ENCODE results near the gene TMEM239.

Gene TMEM239

DNA sequence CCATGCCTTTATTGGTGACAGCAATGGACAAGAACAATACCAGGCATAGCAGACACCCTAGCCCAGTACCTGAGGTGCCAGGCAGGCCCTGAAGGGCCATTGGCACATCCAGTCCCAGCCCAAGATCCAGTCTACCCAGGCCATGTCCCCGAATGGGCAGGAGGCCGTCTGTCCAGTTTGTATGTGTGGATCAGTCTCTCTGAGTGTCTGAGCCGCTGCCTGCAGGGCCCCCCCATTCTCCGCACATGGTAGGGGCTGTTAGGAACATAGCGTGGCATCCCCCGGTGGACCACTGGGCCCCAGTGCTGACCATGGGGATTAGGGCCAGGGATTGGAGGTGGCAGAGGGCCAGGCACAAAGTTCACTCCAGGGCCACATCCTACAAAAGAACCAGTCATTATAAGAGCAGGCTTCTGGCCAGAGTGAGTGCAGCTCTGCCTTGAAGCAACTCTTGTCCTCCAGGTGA lies 19.2 kb downstream of the TMEM239 start:
- Histone ChIP-seq H3K4me3 (ENCODE audit: low read length, poor library complexity, severe bottlenecking) (no peak overlapping the region), H3F3A (ENCODE audit: low read depth) (no peaks in the 10 kb centered on the region), H3K79me2 (ENCODE audit: insufficient read depth, low read length) (peaks cover 13% of the 10 kb centered on the region; the same call in 1 of the 2 replicates), H3K4me1 (ENCODE audit: insufficient read depth, low read length, poor library complexity, severe bottlenecking) (peaks cover 9% of the 10 kb centered on the region), H3K9me2 (replicated peaks; ENCODE audit: low read depth, low read length) (no peaks in the 10 kb centered on the region), H3K9ac (ENCODE audit: low read depth, low read length, poor library complexity, severe bottlenecking) (no peak overlapping the region), H3K27me3 (ENCODE audit: insufficient read depth, low read length, poor library complexity, severe bottlenecking) (no peaks in the 10 kb centered on the region), H3K36me3 (ENCODE audit: insufficient read depth, low read length) (no peaks in the 10 kb centered on the region), H3K4me2 (ENCODE audit: low read depth, low read length, poor library complexity, severe bottlenecking) (no peak overlapping the region), H2AFZ (ENCODE audit: low read length) (no peak overlapping the region), H3K9me3 (ENCODE audit: insufficient read depth, low read depth, low read length) (no peaks in the 10 kb centered on the region), H4K20me1 (ENCODE audit: insufficient read depth, low read length, poor library complexity, severe bottlenecking) (no peaks in the 10 kb centered on the region)
- TF ChIP-seq EZH2phosphoT487 (IDR thresholded peaks at IDR 0.05; ENCODE audit: borderline replicate concordance), result no peak

DNA sequence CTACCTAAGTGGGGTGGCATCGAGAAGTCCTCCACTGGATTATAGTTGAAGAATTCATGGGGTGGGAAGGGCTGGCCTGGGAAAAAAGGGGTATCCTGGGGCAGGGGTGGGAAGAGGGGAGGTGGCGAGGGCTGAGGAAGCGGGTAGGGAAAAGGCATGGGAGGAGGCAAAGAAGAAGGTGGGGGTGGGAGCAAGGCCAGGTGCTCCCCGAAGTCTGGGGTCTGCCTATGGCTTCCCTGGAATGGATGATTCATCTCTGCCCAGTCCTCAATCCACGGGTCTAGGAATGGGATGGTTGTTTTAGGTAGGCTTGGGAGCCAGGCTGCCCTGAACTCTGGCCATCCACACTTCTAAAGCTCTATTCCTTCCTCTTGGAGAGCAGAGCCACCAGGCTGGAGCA lies 19.9 kb downstream of the TMEM239 start:
- TF ChIP-seq, protein P1, sequence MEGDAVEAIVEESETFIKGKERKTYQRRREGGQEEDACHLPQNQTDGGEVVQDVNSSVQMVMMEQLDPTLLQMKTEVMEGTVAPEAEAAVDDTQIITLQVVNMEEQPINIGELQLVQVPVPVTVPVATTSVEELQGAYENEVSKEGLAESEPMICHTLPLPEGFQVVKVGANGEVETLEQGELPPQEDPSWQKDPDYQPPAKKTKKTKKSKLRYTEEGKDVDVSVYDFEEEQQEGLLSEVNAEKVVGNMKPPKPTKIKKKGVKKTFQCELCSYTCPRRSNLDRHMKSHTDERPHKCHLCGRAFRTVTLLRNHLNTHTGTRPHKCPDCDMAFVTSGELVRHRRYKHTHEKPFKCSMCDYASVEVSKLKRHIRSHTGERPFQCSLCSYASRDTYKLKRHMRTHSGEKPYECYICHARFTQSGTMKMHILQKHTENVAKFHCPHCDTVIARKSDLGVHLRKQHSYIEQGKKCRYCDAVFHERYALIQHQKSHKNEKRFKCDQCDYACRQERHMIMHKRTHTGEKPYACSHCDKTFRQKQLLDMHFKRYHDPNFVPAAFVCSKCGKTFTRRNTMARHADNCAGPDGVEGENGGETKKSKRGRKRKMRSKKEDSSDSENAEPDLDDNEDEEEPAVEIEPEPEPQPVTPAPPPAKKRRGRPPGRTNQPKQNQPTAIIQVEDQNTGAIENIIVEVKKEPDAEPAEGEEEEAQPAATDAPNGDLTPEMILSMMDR (conservative IDR thresholded peaks at IDR 0.05; ENCODE audit: low read length), result no peak
- no peak for TF ChIP-seq EZH2phosphoT487 (IDR thresholded peaks at IDR 0.05; ENCODE audit: borderline replicate concordance)
- no peaks in the 10 kb centered on the region for H3K9me2 ChIP-seq (replicated peaks; ENCODE audit: low read depth, low read length)
- no peaks in the 10 kb centered on the region for H3F3A ChIP-seq (ENCODE audit: low read depth)
- H3K79me2 ChIP-seq (ENCODE audit: insufficient read depth, low read length), result peaks cover 16% of the 10 kb centered on the region; the same call in 1 of the 2 replicates
- H4K20me1 ChIP-seq (ENCODE audit: insufficient read depth, low read length, poor library complexity, severe bottlenecking), result no peaks in the 10 kb centered on the region
- no peak overlapping the region for H2AFZ ChIP-seq (ENCODE audit: low read length)
- H3K4me3 ChIP-seq (ENCODE audit: low read length, poor library complexity, severe bottlenecking), result no peak overlapping the region
- no peak overlapping the region for H3K4me2 ChIP-seq (ENCODE audit: low read depth, low read length, poor library complexity, severe bottlenecking)
- H3K4me1 ChIP-seq (ENCODE audit: insufficient read depth, low read length, poor library complexity, severe bottlenecking), result peaks cover 10% of the 10 kb centered on the region
- H3K9me3 ChIP-seq (ENCODE audit: insufficient read depth, low read depth, low read length), result no peaks in the 10 kb centered on the region
- H3K27me3 ChIP-seq (ENCODE audit: insufficient read depth, low read length, poor library complexity, severe bottlenecking), result no peaks in the 10 kb centered on the region
- no peaks in the 10 kb centered on the region for H3K36me3 ChIP-seq (ENCODE audit: insufficient read depth, low read length)
- no peak overlapping the region for H3K9ac ChIP-seq (ENCODE audit: low read depth, low read length, poor library complexity, severe bottlenecking)

DNA sequence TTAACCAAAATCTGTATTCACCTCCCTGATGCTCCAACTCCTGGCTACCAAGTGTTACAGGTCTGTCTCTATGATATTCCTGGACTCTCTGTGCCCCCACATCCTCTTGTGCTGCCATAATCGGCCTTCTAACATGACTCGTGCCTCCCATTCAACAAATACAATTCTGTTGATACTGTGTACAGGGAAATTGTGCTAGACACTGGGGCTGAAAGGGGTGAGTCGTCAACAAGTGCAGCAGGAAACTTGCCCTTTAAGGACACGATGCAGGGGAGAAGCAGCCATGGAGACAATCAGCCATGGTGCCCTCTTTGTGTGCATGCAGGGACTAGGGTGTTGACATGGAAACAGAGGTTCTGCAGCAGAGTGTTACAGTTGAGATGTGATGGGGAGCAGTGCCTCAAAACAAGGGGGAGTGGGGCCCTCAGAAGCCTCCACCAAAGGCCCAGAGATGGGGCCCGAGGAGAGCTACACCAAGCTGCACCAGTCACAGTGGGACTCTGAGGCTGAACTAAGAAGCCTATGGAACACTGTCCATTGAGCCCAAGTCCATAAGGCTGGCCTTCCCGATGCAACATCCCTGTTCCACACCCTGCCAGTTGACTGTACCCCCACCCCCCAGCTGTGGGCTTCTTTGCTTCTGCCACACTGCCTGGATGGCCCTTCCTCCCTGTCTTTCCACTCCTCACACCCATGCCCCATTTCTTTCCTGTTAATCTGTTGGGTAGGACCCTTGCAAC lies 21.2 kb downstream of the TMEM239 start:
- H3K9me2 ChIP-seq (replicated peaks; ENCODE audit: low read depth, low read length), result no peaks in the 10 kb centered on the region
- TF ChIP-seq, protein P1 (conservative IDR thresholded peaks at IDR 0.05; ENCODE audit: low read length), result no peak
- TF ChIP-seq EZH2phosphoT487 (IDR thresholded peaks at IDR 0.05; ENCODE audit: borderline replicate concordance), result no peak
- peaks cover 21% of the 10 kb centered on the region for H3K4me1 ChIP-seq (ENCODE audit: insufficient read depth, low read length, poor library complexity, severe bottlenecking)
- H3K27me3 ChIP-seq (ENCODE audit: insufficient read depth, low read length, poor library complexity, severe bottlenecking), result no peaks in the 10 kb centered on the region
- H3F3A ChIP-seq (ENCODE audit: low read depth), result no peaks in the 10 kb centered on the region
- no peak overlapping the region for H3K4me2 ChIP-seq (ENCODE audit: low read depth, low read length, poor library complexity, severe bottlenecking)
- no peaks in the 10 kb centered on the region for H3K9me3 ChIP-seq (ENCODE audit: insufficient read depth, low read depth, low read length)
- no peak overlapping the region for H3K9ac ChIP-seq (ENCODE audit: low read depth, low read length, poor library complexity, severe bottlenecking)
- peaks cover 30% of the 10 kb centered on the region; the same call in 1 of the 2 replicates for H3K79me2 ChIP-seq (ENCODE audit: insufficient read depth, low read length)
- H3K4me3 ChIP-seq (ENCODE audit: low read length, poor library complexity, severe bottlenecking), result no peak overlapping the region
- H2AFZ ChIP-seq (ENCODE audit: low read length), result no peak overlapping the region
- H3K36me3 ChIP-seq (ENCODE audit: insufficient read depth, low read length), result no peaks in the 10 kb centered on the region
- H4K20me1 ChIP-seq (ENCODE audit: insufficient read depth, low read length, poor library complexity, severe bottlenecking), result no peaks in the 10 kb centered on the region
